DOHH2 (cell line): Measurements from ENCODE around the gene CAMKMT.

ENCODE experiments used
- H3F3A ChIP-seq: fragments of 200-600 bp; sonication (generic), shearing (Covaris generic); 2 replicates; pipeline ENCODE4 v1.6.0; 2016; ENCODE audit warnings: antibody characterized with exemption, mild to moderate bottlenecking; ENCODE audit not compliant: control insufficient read depth, insufficient read depth
- H3K27ac ChIP-seq: fragments of 200-600 bp; sonication (generic); 2 replicates; pipeline ENCODE4 v1.5.1; 2014; ENCODE audit warnings: low read depth, mild to moderate bottlenecking, low read length, moderate library complexity
- H3K27me3 ChIP-seq: fragments of 200-600 bp; sonication (generic); 2 replicates; pipeline ENCODE4 v1.6.1; 2014; ENCODE audit warnings: mild to moderate bottlenecking, low read length, mixed read lengths; ENCODE audit not compliant: control insufficient read depth
- H3K36me3 ChIP-seq: fragments of 200-600 bp; sonication (generic); 2 replicates; pipeline ENCODE4 v1.6.1; 2014; ENCODE audit warnings: mild to moderate bottlenecking, low read length, moderate library complexity, mixed read lengths; ENCODE audit not compliant: control insufficient read depth
- H3K4me1 ChIP-seq: fragments of 200-600 bp; sonication (generic); 2 replicates; pipeline ENCODE4 v1.6.1; 2014; ENCODE audit warnings: mild to moderate bottlenecking, low read length, mixed read lengths; ENCODE audit not compliant: control insufficient read depth
- H3K4me2 ChIP-seq: fragments of 200-600 bp; sonication (generic); 2 replicates; pipeline ENCODE4 v1.6.0; 2014; ENCODE audit warnings: mild to moderate bottlenecking, low read length, moderate library complexity
- H3K4me3 ChIP-seq: fragments of 200-600 bp; sonication (generic); 2 replicates; pipeline ENCODE4 v1.5.1; 2014; ENCODE audit warnings: mild to moderate bottlenecking, low read length, mixed read lengths
- H3K79me2 ChIP-seq: fragments of 200-600 bp; sonication (generic); 2 replicates; pipeline ENCODE4 v1.6.1; 2014; ENCODE audit warnings: mild to moderate bottlenecking, low read length, mixed read lengths; ENCODE audit not compliant: control insufficient read depth
- H3K9me2 ChIP-seq: fragments of 200-600 bp; sonication (generic); replicated peaks from 2 replicates; pipeline ENCODE4 v1.6.1; 2014; ENCODE audit warnings: mild to moderate bottlenecking, low read length, mixed read lengths; ENCODE audit not compliant: control insufficient read depth
- H3K9me3 ChIP-seq: fragments of 200-600 bp; sonication (generic); 2 replicates; pipeline ENCODE4 v1.6.1; 2014; ENCODE audit warnings: antibody characterized with exemption, low read length, mixed read lengths; ENCODE audit not compliant: control insufficient read depth, insufficient read depth
- H4K20me1 ChIP-seq: fragments of 200-600 bp; sonication (generic); 2 replicates; pipeline ENCODE4 v1.6.0; 2014; ENCODE audit warnings: low read depth, mild to moderate bottlenecking, antibody characterized with exemption, low read length, moderate library complexity; ENCODE audit not compliant: control insufficient read depth, insufficient read depth
- CTCF ChIP-seq: fragments of 200-600 bp; sonication (generic); IDR thresholded peaks from one replicate; pipeline ENCODE4 v1.5.1; 2014; ENCODE audit warnings: antibody characterized with exemption, mild to moderate bottlenecking, low read depth, low read length; ENCODE audit not compliant: poor library complexity, severe bottlenecking
- EZH2phosphoT487 ChIP-seq: fragments of 200-600 bp; sonication (generic); IDR thresholded peaks from 2 replicates; pipeline ENCODE4 v1.6.1; 2017; ENCODE audit warnings: borderline replicate concordance, mild to moderate bottlenecking, antibody characterized with exemption, low read length, moderate library complexity, mixed read lengths

CAMKMT gene

DNA sequence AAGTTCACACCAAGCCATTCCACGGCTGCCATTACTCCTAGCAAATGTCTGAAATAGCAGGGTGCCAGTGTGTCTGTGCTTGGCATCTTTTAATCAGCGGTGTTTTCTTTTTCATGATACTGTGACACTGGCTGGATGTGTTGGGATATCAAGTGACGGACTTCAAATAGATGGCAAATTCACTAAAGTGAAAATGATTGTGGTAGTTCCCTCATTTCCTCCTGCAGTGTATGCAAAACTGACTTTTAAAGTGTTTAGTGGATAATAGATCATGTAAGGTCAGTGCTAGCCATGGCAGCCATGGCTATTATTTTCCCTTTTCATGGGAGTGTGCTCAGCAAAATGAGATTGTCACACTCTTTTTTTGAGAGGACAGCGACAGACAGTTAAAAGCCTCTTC is 318.2 kb downstream of the CAMKMT start:
- peaks cover under 1% of the 10 kb centered on the region; the same call in 1 of the 2 replicates for H3K4me1 ChIP-seq
- no peaks in the 10 kb centered on the region for H3K27me3 ChIP-seq
- H3K4me3 ChIP-seq: no peak overlapping the region
- no peak overlapping the region for H3K27ac ChIP-seq
- no peaks in the 10 kb centered on the region for H3K36me3 ChIP-seq
- H3K4me2 ChIP-seq: no peak overlapping the region
- H3K9me2 ChIP-seq: no peaks in the 10 kb centered on the region
- no peak for TF ChIP-seq EZH2phosphoT487
- no peak for TF ChIP-seq CTCF
- H3F3A ChIP-seq: no peaks in the 10 kb centered on the region
- H4K20me1 ChIP-seq: no peaks in the 10 kb centered on the region
- no peaks in the 10 kb centered on the region for H3K9me3 ChIP-seq
- H3K79me2 ChIP-seq: no peaks in the 10 kb centered on the region

- H4K20me1 ChIP-seq: no peaks in the 10 kb centered on the region
- no peaks in the 10 kb centered on the region for H3K9me2 ChIP-seq
- no peak overlapping the region for H3K27ac ChIP-seq
- H3K36me3 ChIP-seq: no peaks in the 10 kb centered on the region
- H3K79me2 ChIP-seq: no peaks in the 10 kb centered on the region
- no peaks in the 10 kb centered on the region for H3K9me3 ChIP-seq
- H3K4me3 ChIP-seq: no peak overlapping the region
- H3K4me2 ChIP-seq: no peak overlapping the region
- H3K4me1 ChIP-seq: no peaks in the 10 kb centered on the region
- TF ChIP-seq EZH2phosphoT487: no peak
- TF ChIP-seq CTCF: no peak
- no peaks in the 10 kb centered on the region for H3F3A ChIP-seq
- H3K27me3 ChIP-seq: no peaks in the 10 kb centered on the region
Observed at GRCh38 chr2:44680424-44680971, 318.8 kb downstream of the CAMKMT start.

DNA sequence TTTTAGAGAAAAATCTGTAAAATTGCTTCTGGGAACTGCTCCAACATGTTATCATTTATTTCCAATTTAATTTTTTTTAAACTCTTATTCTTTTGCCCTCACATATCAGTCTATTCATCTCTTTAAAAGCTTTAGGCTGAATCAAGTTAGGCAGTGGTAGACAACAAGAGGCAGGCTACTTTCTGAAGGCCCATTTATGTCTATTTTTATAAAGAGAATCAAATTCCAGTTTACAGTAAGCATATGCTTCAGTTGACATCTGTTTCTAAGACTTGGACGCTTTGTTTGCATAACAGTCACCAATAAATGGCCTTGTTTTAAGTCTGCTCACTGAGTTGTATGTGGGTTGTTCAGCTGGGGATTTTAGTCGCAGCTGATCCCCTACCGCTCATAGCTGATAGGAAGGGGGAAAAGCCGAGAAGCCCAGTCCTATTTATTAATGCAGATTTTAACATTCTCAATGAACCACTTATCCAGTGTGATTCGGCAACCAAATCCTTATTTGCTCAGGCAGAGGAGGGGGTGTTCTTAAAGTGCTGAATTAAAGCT is 319.3 kb downstream of the CAMKMT start:
- Histone ChIP-seq H4K20me1 (no peaks in the 10 kb centered on the region), H3K9me3 (no peaks in the 10 kb centered on the region), H3K4me3 (no peak overlapping the region), H3K27ac (no peak overlapping the region), H3K36me3 (no peaks in the 10 kb centered on the region), H3K4me1 (no peaks in the 10 kb centered on the region), H3K79me2 (no peaks in the 10 kb centered on the region), H3K9me2 (no peaks in the 10 kb centered on the region), H3K27me3 (no peaks in the 10 kb centered on the region), H3F3A (no peaks in the 10 kb centered on the region), H3K4me2 (no peak overlapping the region)
- TF ChIP-seq CTCF: no peak
- TF ChIP-seq EZH2phosphoT487: no peak
